Measurements from ENCODE around the gene ICOSLG.

GRCh38 chr21:44288251-44289110, 47.7 kb upstream of the ICOSLG start:
- TF ChIP-seq EZH2 (conservative IDR thresholded peaks at IDR 0.05; ENCODE audit: low read depth, low read length) (no peak), NR3C1 (CRISPR knock-in tag; IDR thresholded peaks at IDR 0.05) (no peak), ZC3H4 (CRISPR knock-in tag; IDR thresholded peaks at IDR 0.05; ENCODE audit: borderline replicate concordance) (no peak), SIN3A (IDR thresholded peaks at IDR 0.05; ENCODE audit: borderline replicate concordance, low read depth, low read length) (no peak), ZSCAN20 (CRISPR knock-in tag; IDR thresholded peaks at IDR 0.05; ENCODE audit: borderline replicate concordance) (no peak), ELF3 (CRISPR knock-in tag; IDR thresholded peaks at IDR 0.05) (no peak), PCBP1 (IDR thresholded peaks at IDR 0.05; ENCODE audit: borderline replicate concordance, low read depth, low read length) (no peak), ZNF513 (CRISPR knock-in tag; conservative IDR thresholded peaks at IDR 0.05) (no peak)
